Measurements from ENCODE around the gene HID1.

DNA sequence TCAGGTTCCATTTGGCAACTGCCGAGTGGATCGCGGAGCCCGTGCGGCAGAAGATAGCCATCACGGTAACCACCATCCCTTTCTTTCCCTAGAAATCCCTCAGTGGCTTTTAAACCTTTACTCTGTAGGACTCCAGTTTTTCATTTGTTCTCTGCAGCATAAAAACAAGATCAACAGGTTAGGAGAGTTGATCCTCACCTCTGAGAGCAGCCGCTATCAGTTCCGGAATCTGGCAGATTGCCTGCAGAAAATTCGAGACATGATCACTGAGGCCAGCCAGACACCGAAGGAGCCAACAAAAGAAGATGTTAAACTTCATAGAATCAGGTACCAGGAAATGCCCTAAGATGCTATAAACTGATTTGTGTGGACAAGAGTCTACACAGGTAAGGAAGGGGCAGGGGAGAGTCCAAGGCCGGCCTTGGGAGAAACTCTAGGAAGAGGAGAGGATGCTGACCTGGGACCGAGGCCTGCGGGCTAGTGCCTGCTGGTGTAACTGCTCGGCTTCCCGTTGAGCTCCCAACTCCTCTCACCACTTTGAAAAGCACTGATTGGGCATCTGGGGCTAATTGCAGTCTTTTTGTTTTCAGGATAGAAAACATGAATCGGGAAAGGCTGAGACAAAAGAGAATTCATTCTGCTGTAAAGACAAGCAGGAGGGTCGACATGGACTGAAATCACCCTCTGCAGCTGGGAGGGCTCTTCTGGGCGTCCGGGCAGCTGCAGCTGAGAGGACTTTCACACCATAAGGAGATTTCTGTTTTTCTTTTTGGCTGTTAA lies 48.0 kb upstream of the HID1 start:
- TF ChIP-seq, protein P1, sequence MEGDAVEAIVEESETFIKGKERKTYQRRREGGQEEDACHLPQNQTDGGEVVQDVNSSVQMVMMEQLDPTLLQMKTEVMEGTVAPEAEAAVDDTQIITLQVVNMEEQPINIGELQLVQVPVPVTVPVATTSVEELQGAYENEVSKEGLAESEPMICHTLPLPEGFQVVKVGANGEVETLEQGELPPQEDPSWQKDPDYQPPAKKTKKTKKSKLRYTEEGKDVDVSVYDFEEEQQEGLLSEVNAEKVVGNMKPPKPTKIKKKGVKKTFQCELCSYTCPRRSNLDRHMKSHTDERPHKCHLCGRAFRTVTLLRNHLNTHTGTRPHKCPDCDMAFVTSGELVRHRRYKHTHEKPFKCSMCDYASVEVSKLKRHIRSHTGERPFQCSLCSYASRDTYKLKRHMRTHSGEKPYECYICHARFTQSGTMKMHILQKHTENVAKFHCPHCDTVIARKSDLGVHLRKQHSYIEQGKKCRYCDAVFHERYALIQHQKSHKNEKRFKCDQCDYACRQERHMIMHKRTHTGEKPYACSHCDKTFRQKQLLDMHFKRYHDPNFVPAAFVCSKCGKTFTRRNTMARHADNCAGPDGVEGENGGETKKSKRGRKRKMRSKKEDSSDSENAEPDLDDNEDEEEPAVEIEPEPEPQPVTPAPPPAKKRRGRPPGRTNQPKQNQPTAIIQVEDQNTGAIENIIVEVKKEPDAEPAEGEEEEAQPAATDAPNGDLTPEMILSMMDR (IDR thresholded peaks at IDR 0.05; ENCODE audit: low read depth, low read length) = no peak
- TF ChIP-seq POLR2A (IDR thresholded peaks at IDR 0.05; ENCODE audit: extremely low read depth, insufficient read length) = no peak
- no peak for TF ChIP-seq MYC (IDR thresholded peaks at IDR 0.05; ENCODE audit: low read depth, low read length)
